GM18873 (cell line): Measurements from ENCODE around the gene CYP2D6.
"Not testable (repeated sequence)": the region's sequence is repeated elsewhere in the genome, so short reads cannot be mapped to it uniquely, and the experiment has no call there.

Source experiments
- ATAC-seq: cut with Tn5 transposase; IDR thresholded peaks from one replicate; pipeline ENCODE4 v1.9.1; 2021; ENCODE audit warnings: mild to moderate bottlenecking, moderate library complexity, moderate number of reproducible peaks; ENCODE audit not compliant: unreplicated experiment, low FRiP score

CYP2D6 gene

GRCh38 chr22:42135688-42136087 is 5.1 kb upstream of the CYP2D6 start:
- not testable (repeated sequence) for ATAC-seq

GRCh38 chr22:42134100-42135020 is 3.8 kb upstream of the CYP2D6 start:
- no peak for ATAC-seq

GRCh38 chr22:42132457-42132856 is 1.8 kb upstream of the CYP2D6 start:
- no peak for ATAC-seq

- no peak for ATAC-seq
Observed at GRCh38 chr22:42131562-42131961, 952 bp upstream of the CYP2D6 start.

GRCh38 chr22:42130182-42130581 is 428 bp downstream of the CYP2D6 start:
- ATAC-seq: not testable (repeated sequence)

- not testable (repeated sequence) for ATAC-seq
Observed at GRCh38 chr22:42128776-42129694, 1.6 kb downstream of the CYP2D6 start.

GRCh38 chr22:42128007-42128406 is 2.6 kb downstream of the CYP2D6 start:
- ATAC-seq: not testable (repeated sequence)

GRCh38 chr22:42127606-42128005 is 3.0 kb downstream of the CYP2D6 start:
- no peak for ATAC-seq

GRCh38 chr22:42123529-42123928 is 7.1 kb downstream of the CYP2D6 start:
- ATAC-seq: not testable (repeated sequence)

- ATAC-seq: not testable (repeated sequence)
Observed at GRCh38 chr22:42120231-42121021, 10.2 kb downstream of the CYP2D6 start.

GRCh38 chr22:42116848-42117424 is 13.7 kb downstream of the CYP2D6 start:
- no peak for ATAC-seq

- not testable (repeated sequence) for ATAC-seq
Observed at GRCh38 chr22:42115420-42115830, 15.2 kb downstream of the CYP2D6 start.

GRCh38 chr22:42114721-42115120 is 15.9 kb downstream of the CYP2D6 start:
- no peak for ATAC-seq

GRCh38 chr22:42112793-42113192 is 17.8 kb downstream of the CYP2D6 start:
- ATAC-seq: not testable (repeated sequence)

- no peak for ATAC-seq
Observed at GRCh38 chr22:42111798-42112197, 18.8 kb downstream of the CYP2D6 start.

GRCh38 chr22:42108848-42109247 is 21.8 kb downstream of the CYP2D6 start:
- no peak for ATAC-seq

- ATAC-seq: not testable (repeated sequence)
Observed at GRCh38 chr22:42104332-42104860, 26.2 kb downstream of the CYP2D6 start.

GRCh38 chr22:42101199-42101598 is 29.4 kb downstream of the CYP2D6 start:
- ATAC-seq: no peak

GRCh38 chr22:42091455-42091782 is 39.2 kb downstream of the CYP2D6 start:
- ATAC-seq: no peak
